ENCODE results near the gene TUBA3D. TPM values are rescaled to one million over a fixed set of nuclear protein-coding genes. Genes with fewer than 3 reads are reported as not detected.
"Not testable (repeated sequence)": the region's sequence is repeated elsewhere in the genome, so short reads cannot be mapped to it uniquely, and the experiment has no call there.

Gene TUBA3D
- total RNA-seq, 4 donors from 2014 or later, result not detected

DNA sequence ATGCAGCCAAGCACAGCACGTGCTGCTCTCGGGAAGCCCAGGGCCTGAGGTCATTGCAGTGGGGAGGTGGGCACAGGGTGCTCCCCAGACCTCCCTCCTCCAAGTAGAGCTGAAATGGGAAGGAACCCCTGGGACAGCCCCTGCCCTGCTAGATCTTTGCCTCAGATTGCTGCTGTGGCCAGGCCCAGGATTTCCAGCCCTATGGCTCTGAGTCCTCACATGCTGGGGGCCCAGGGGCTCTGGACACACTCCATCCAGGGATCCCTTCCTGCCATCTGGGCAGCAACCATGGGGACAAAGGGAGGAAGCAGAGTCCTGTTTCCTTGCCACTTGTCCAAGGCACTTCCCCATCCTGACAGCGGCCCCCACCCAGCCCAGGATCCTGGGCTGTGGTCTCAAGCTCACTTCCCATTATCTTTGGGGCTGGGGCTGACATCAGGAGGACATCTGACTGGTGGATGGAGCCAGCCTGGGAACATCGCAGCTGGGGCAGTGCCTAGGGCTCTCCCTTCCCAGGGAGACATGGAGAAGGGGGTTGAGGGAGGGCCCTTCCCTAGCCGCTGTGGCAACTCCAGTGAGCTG is 54.0 kb downstream of the TUBA3D start:
- H3K27ac ChIP-seq, H3K4me3 ChIP-seq, H3K9me3 ChIP-seq, H3K36me3 ChIP-seq, H3K27me3 ChIP-seq: not testable (repeated sequence)
- WGBS, result no CpG with 5 or more reads among the region's 5 CpGs
- peaks cover 15% of the 10 kb centered on the region for H3K4me1 ChIP-seq
- DNase-seq (ENCODE audit: low spot score in 2 of 2), result peak; percentile 22 to 68

- WGBS, result no CpG with 5 or more reads among the region's 22 CpGs
- peaks cover 15% of the 10 kb centered on the region for H3K4me1 ChIP-seq
- H3K9me3 ChIP-seq, H3K27ac ChIP-seq, H3K4me3 ChIP-seq, H3K36me3 ChIP-seq, H3K27me3 ChIP-seq: not testable (repeated sequence)
- peak in 1 of 2 donors; percentile 33 for DNase-seq (ENCODE audit: low spot score in 2 of 2)
Measured at GRCh38 chr2:131530626-131531344, 54.9 kb downstream of the TUBA3D start.

DNA sequence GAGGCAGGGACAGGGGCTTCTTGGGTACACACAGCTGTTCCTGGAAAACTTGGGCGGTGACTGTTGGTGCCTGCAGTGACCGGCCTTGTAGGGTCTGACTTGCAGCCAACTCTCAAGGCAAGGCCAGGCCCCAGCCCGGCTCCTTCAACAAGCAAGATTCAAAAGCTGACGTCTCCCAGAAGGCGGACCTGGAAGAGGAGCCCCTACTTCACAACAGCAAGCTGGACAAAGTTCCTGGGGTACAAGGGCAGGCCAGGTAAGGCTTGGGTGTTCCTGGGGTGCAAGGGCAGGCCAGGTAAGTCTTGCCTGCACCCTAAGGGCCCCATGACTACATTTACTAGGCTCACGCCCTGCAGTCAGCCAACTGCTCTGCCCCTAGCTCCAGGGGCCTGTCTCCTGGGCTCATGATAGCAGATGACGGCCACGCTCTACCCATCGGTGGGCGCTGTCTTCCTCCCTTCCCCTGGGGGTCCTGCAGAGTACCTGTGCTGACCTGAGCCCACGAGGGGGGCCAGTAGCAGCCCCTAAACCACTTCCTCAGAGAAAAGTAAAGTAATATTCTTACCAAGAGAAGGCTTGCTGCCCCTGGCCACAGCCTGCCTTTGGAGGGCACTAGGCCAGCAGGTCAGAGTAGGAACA is 55.7 kb downstream of the TUBA3D start:
- H3K4me3 ChIP-seq; H3K27ac ChIP-seq; H3K9me3 ChIP-seq; H3K27me3 ChIP-seq; H3K36me3 ChIP-seq; DNase-seq (ENCODE audit: low spot score in 2 of 2): not testable (repeated sequence)
- H3K4me1 ChIP-seq, result peaks cover 15% of the 10 kb centered on the region
- 92% methylated on average over 4 of the region's 11 CpGs for WGBS

Other genes starting within 250 kb of the TUBA3D start
- gene RAB6D, start 112.0 kb upstream of the TUBA3D start, total RNA-seq, result under 1 TPM in 1 of 4 donors, not detected in 3; 0.17 TPM
- 10 to 100 TPM; 29.9 to 78.5 (median 46.7) TPM for gene MZT2A, start 16.3 kb downstream of the TUBA3D start, total RNA-seq
- gene CCDC74A, start 51.8 kb downstream of the TUBA3D start, total RNA-seq, result 10 to 100 TPM in 2 of 4 donors, 1 to 10 TPM in 2; 3.9 to 11.2 (median 8.3) TPM

Measured in suprapubic skin (tissue), 4 donors.